HT1080 (cell line): ENCODE data around the gene ENTHD1. TPM values are rescaled to one million over a fixed set of nuclear protein-coding genes. Genes with fewer than 3 reads are reported as not detected.

Experiments
- small RNA-seq: library from RNA; depleted of rRNA; stranded (forward); fragments of <200 nt; gene quantifications from one replicate; pipeline ENCODE3, GENCODE V24; 2014
- total RNA-seq: library from RNA; depleted of rRNA; stranded (reverse); fragments of >200 nt; shearing (Covaris generic); gene quantifications from 2 replicates; pipeline ENCODE4 v1.2.3, GENCODE V29; 2014; rRNA removed

ENTHD1 gene
- total RNA-seq, 1 experiment from 2014 or later, result not detected

Small RNAs within 50 kb of the gene (small RNA-seq; reads per million reads assigned to genes)
- gene RN7SKP210, result not detected

Other genes starting within 250 kb of the ENTHD1 start
- 0.26 and 0.33 TPM in 2 replicates for gene GRAP2, start 7.3 kb upstream of the ENTHD1 start, total RNA-seq
- not detected in 2 replicates for gene TMA7B, start 66.6 kb upstream of the ENTHD1 start, total RNA-seq
- 0.03 TPM in 2 replicates for gene FAM83F, start 101.2 kb upstream of the ENTHD1 start, total RNA-seq